Esophagus (tissue), 2 donors: ENCODE data around the gene ZNF518B. TPM values are rescaled to one million over a fixed set of nuclear protein-coding genes. Genes with fewer than 3 reads are reported as not detected.

Experiments
- H3K27ac ChIP-seq, 2 donors: one replicate each; pipeline ENCODE4 v1.5.1; 2013; ENCODE audit warnings: low read depth in 2 of 2, mild to moderate bottlenecking in 2 of 2, inconsistent platforms in 1 of 2, low read length in 1 of 2, moderate library complexity in 1 of 2
- H3K27me3 ChIP-seq, 2 donors: one replicate each; pipeline ENCODE4 v1.6.1; 2013; ENCODE audit warnings: low read length in 2 of 2, control low read depth in 1 of 2, mild to moderate bottlenecking in 1 of 2; ENCODE audit not compliant: insufficient read depth in 2 of 2, control insufficient read depth in 1 of 2
- H3K36me3 ChIP-seq, 2 donors: one replicate each; pipeline ENCODE4 v1.6.1; 2013; ENCODE audit warnings: low read length in 1 of 2; ENCODE audit not compliant: control insufficient read depth in 2 of 2, insufficient read depth in 2 of 2
- H3K4me1 ChIP-seq, 2 donors: one replicate each; pipeline ENCODE4 v1.6.1; 2013; ENCODE audit warnings: low read length in 1 of 2; ENCODE audit not compliant: control insufficient read depth in 2 of 2, insufficient read depth in 2 of 2
- H3K4me3 ChIP-seq, 2 donors: one replicate each; pipeline ENCODE4 v1.5.1; 2013; ENCODE audit warnings: low read length in 2 of 2, mild to moderate bottlenecking in 2 of 2, low read depth in 1 of 2, moderate library complexity in 1 of 2
- H3K9me3 ChIP-seq, 2 donors: one replicate each; pipeline ENCODE4 v1.6.1; 2013; ENCODE audit warnings: mild to moderate bottlenecking in 2 of 2, low read depth in 1 of 2, low read length in 1 of 2, moderate library complexity in 1 of 2; ENCODE audit not compliant: control insufficient read depth in 2 of 2, insufficient read depth in 1 of 2
- WGBS, 2 donors: extraction: QIAGEN DNeasy Blood & Tissue Kit; methylation state at CpG; one replicate each; pipeline ENCODE4 v1.1.7; 2013; 5-methylcytosine and 5-hydroxymethylcytosine counted together
- polyA plus RNA-seq, 2 donors: library from polyadenylated mRNA; stranded (reverse); fragments of 200-250 nt; gene quantifications; one replicate each; pipeline ENCODE4 v1.2.3, GENCODE V29; 2013
- donor health status: healthy with polysubstance abuse.
- donor health status: Bipolar disorder and iron deficiency.

The ZNF518B gene
- 1 to 10 TPM; 1.9 to 2.7 TPM for polyA plus RNA-seq

GRCh38 chr4:10457255-10457801, at the start of gene ZNF518B:
TSS of gene ZNF518B (minus strand) at chr4:10457426. CDS start at chr4:10446328, 11,098 bp downstream.
- Histone ChIP-seq H3K27ac (peak within 1 kb of the TSS; percentile 23 to 25), H3K36me3 (peaks cover 0 to 4% of the 10 kb centered on the region in 2 donors)

GRCh38 chr4:10506077-10506476, 48.9 kb upstream of the ZNF518B start:
- WGBS, 2 donors: 82 to 86% methylated on average over 4 of the region's 4 CpGs

More at GRCh38 chr4:10457255-10457801, at the start of gene ZNF518B:
- H3K9me3 ChIP-seq: peaks cover 0 to 10% of the 10 kb centered on the region in 2 donors
- 3 to 6% methylated on average over 54 to 60 of the region's 60 CpGs for WGBS, 2 donors
- H3K4me3 ChIP-seq: peak within 1 kb of the TSS; percentile 64 to 76
- H3K4me1 ChIP-seq: peaks cover 0 to 7% of the 10 kb centered on the region in 2 donors
- H3K27me3 ChIP-seq: peaks cover 0 to 4% of the 10 kb centered on the region in 2 donors

GRCh38 chr4:10504570-10505179, 47.4 kb upstream of the ZNF518B start:
- WGBS, 2 donors: 68 to 69% methylated on average over 5 of the region's 5 CpGs

More at GRCh38 chr4:10506077-10506476, 48.9 kb upstream of the ZNF518B start:
- no peaks in the 10 kb centered on the region for H3K4me1 ChIP-seq
- no peaks in the 10 kb centered on the region for H3K9me3 ChIP-seq
- no peak overlapping the region for H3K27ac ChIP-seq
- no peaks in the 10 kb centered on the region for H3K27me3 ChIP-seq
- H3K36me3 ChIP-seq: no peaks in the 10 kb centered on the region
- no peak overlapping the region for H3K4me3 ChIP-seq

GRCh38 chr4:10502717-10503116, 45.5 kb upstream of the ZNF518B start:
- H3K27me3 ChIP-seq: no peaks in the 10 kb centered on the region
- H3K4me3 ChIP-seq: no peak overlapping the region
- no peaks in the 10 kb centered on the region for H3K4me1 ChIP-seq
- no peak overlapping the region for H3K27ac ChIP-seq
- no peaks in the 10 kb centered on the region for H3K36me3 ChIP-seq
- H3K9me3 ChIP-seq: no peaks in the 10 kb centered on the region
- WGBS, 2 donors: 85 to 89% methylated on average over 5 of the region's 5 CpGs

More at GRCh38 chr4:10504570-10505179, 47.4 kb upstream of the ZNF518B start:
- no peaks in the 10 kb centered on the region for H3K36me3 ChIP-seq
- H3K4me3 ChIP-seq: no peak overlapping the region
- no peak overlapping the region for H3K27ac ChIP-seq
- no peaks in the 10 kb centered on the region for H3K27me3 ChIP-seq
- no peaks in the 10 kb centered on the region for H3K4me1 ChIP-seq
- H3K9me3 ChIP-seq: no peaks in the 10 kb centered on the region

GRCh38 chr4:10500776-10501175, 43.5 kb upstream of the ZNF518B start:
- H3K27me3 ChIP-seq: no peaks in the 10 kb centered on the region
- H3K27ac ChIP-seq: no peak overlapping the region
- no peaks in the 10 kb centered on the region for H3K9me3 ChIP-seq
- 65 to 79% methylated on average over 6 of the region's 6 CpGs for WGBS, 2 donors
- no peak overlapping the region for H3K4me3 ChIP-seq
- no peaks in the 10 kb centered on the region for H3K36me3 ChIP-seq
- no peaks in the 10 kb centered on the region for H3K4me1 ChIP-seq

GRCh38 chr4:10496200-10496599, 39.0 kb upstream of the ZNF518B start:
- Histone ChIP-seq H3K9me3 (no peaks in the 10 kb centered on the region), H3K36me3 (no peaks in the 10 kb centered on the region), H3K27me3 (no peaks in the 10 kb centered on the region), H3K27ac (no peak overlapping the region), H3K4me3 (no peak overlapping the region), H3K4me1 (no peaks in the 10 kb centered on the region)
- WGBS, 2 donors: 51 to 54% methylated on average over 4 of the region's 4 CpGs

GRCh38 chr4:10495651-10496050, 38.4 kb upstream of the ZNF518B start:
- Histone ChIP-seq H3K9me3 (no peaks in the 10 kb centered on the region), H3K4me1 (no peaks in the 10 kb centered on the region)
- WGBS, 2 donors: 70% methylated on average over 8 of the region's 8 CpGs

GRCh38 chr4:10492464-10492863, 35.2 kb upstream of the ZNF518B start:
- Histone ChIP-seq H3K27ac (no peak overlapping the region), H3K36me3 (no peaks in the 10 kb centered on the region), H3K4me3 (no peak overlapping the region), H3K9me3 (no peaks in the 10 kb centered on the region), H3K4me1 (no peaks in the 10 kb centered on the region), H3K27me3 (no peaks in the 10 kb centered on the region)
- 40 to 44% methylated on average over 11 of the region's 11 CpGs for WGBS, 2 donors

More at GRCh38 chr4:10495651-10496050, 38.4 kb upstream of the ZNF518B start:
- H3K36me3 ChIP-seq: no peaks in the 10 kb centered on the region
- H3K27ac ChIP-seq: no peak overlapping the region
- no peak overlapping the region for H3K4me3 ChIP-seq
- H3K27me3 ChIP-seq: no peaks in the 10 kb centered on the region

GRCh38 chr4:10491401-10491800, 34.2 kb upstream of the ZNF518B start:
- no peaks in the 10 kb centered on the region for H3K27me3 ChIP-seq
- H3K27ac ChIP-seq: no peak overlapping the region
- H3K4me1 ChIP-seq: no peaks in the 10 kb centered on the region
- H3K4me3 ChIP-seq: no peak overlapping the region
- H3K36me3 ChIP-seq: no peaks in the 10 kb centered on the region
- WGBS, 2 donors: 76 to 80% methylated on average over 3 of the region's 3 CpGs
- H3K9me3 ChIP-seq: no peaks in the 10 kb centered on the region

GRCh38 chr4:10490996-10491395, 33.8 kb upstream of the ZNF518B start:
- Histone ChIP-seq H3K36me3 (no peaks in the 10 kb centered on the region), H3K27me3 (no peaks in the 10 kb centered on the region), H3K9me3 (no peaks in the 10 kb centered on the region), H3K4me1 (no peaks in the 10 kb centered on the region), H3K27ac (no peak overlapping the region), H3K4me3 (no peak overlapping the region)
- WGBS, 2 donors: 85 to 90% methylated on average over 5 of the region's 5 CpGs
